ENCODE data around the gene C9orf43. TPM values are rescaled to one million over a fixed set of nuclear protein-coding genes. Genes with fewer than 3 reads are reported as not detected.

Gene C9orf43
- total and polyA plus RNA-seq, 2 experiments from 2014 or later: 0.63 to 1.1 TPM

DNA sequence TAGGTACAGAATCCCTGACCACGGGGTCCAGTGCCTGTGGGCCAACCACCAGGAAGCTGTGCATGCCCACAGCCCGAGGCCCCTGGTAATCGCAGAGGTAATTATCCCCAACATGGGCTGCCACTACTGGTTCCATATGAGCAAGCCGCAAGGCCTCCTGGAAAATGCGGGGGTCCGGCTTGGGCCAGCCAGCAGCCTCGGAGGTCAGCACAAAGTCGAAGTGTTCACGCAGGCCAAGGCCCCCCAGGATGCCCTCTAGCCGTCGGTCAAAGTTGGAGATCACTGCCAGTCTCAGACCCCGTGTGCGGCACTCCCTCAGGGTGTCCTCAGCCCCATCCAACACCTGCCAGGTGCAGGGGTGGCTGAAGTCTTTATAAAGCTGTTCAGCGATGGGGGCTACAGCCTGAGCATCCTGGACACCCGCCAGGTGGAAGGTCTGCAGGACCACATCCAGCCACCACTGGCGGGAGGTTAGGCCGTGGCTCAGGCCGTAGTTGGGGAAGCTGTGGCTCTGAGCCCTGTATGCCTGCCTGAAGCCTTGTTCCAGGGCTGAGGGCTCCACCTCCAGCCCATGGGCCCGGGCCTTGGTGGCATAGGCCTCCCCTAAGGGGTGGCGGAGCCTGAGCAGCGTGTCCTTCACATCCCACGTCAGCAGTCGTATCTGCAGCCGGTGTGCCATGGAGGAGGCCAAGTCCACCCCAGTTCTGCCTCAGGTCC is 36.7 kb upstream of the C9orf43 start (continued):
- TF ChIP-seq EZH2 (IDR thresholded peaks at IDR 0.05; ENCODE audit: low read depth, unreplicated experiment): no peak
- TF ChIP-seq, protein P1, sequence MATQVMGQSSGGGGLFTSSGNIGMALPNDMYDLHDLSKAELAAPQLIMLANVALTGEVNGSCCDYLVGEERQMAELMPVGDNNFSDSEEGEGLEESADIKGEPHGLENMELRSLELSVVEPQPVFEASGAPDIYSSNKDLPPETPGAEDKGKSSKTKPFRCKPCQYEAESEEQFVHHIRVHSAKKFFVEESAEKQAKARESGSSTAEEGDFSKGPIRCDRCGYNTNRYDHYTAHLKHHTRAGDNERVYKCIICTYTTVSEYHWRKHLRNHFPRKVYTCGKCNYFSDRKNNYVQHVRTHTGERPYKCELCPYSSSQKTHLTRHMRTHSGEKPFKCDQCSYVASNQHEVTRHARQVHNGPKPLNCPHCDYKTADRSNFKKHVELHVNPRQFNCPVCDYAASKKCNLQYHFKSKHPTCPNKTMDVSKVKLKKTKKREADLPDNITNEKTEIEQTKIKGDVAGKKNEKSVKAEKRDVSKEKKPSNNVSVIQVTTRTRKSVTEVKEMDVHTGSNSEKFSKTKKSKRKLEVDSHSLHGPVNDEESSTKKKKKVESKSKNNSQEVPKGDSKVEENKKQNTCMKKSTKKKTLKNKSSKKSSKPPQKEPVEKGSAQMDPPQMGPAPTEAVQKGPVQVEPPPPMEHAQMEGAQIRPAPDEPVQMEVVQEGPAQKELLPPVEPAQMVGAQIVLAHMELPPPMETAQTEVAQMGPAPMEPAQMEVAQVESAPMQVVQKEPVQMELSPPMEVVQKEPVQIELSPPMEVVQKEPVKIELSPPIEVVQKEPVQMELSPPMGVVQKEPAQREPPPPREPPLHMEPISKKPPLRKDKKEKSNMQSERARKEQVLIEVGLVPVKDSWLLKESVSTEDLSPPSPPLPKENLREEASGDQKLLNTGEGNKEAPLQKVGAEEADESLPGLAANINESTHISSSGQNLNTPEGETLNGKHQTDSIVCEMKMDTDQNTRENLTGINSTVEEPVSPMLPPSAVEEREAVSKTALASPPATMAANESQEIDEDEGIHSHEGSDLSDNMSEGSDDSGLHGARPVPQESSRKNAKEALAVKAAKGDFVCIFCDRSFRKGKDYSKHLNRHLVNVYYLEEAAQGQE (IDR thresholded peaks at IDR 0.05; ENCODE audit: unreplicated experiment): no peak
- no peak for TF ChIP-seq ZNF331 (CRISPR knock-in tag; IDR thresholded peaks at IDR 0.05; ENCODE audit: low read depth)
- no peak for TF ChIP-seq ZNF114 (CRISPR knock-in tag; IDR thresholded peaks at IDR 0.05)
- TF ChIP-seq NANOG (IDR thresholded peaks at IDR 0.05; ENCODE audit: borderline replicate concordance): no peak

DNA sequence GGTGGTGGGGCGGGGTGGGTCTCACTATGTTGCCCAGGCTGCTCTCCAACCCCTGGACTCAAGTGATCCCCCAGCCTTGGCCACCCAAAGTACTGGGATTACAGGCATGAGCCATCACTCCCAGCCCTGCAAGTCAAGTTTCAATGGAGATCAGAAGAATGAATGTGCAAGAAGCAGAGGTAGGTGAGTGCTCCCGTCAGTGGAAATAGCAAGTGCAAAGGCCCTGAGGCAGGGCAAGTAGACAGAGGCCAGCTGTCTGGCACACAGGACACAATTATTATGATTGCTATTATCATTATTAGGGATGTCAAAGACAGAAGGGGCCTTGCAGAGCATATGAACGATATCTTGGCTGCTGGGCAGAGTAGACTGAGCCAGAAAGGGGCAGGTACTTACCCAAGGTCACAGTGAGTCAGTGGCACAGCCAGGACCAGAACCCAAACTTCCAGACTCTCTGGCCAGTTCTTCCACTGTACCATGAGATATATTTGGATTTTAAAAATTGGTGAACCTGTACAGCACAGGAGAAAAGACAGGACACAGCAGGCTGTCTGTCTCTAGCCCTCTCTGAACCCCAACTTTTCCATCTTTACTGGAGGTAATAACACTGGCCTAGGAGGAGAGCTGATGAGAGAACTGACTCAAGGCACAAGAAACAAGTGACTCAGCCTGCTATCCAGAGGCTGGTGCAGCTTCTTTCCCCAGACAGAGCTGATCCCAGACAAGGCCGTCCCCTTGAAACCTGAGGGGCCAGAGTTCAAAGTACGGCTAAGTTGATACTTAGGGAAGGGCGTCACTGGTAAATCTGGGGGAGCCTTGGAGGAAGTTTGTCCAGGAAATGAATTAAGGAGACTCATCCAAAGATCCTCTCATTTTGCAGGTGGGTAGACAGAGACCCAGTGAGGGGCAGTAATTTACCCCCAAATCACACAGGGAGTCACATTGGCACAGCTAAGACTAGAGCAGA is 35.2 kb upstream of the C9orf43 start:
- Mint-ChIP-seq H3K4me3 (peak overlapping the region; percentile 92), H3K4me1 (peaks cover 9% of the 10 kb centered on the region), H3K9me3 (no peaks in the 10 kb centered on the region), H3K27ac (no peak overlapping the region; the same call in 1 of the 2 replicates), H3K36me3 (ENCODE audit: low read depth) (peaks cover 6% of the 10 kb centered on the region; the same call in 1 of the 3 replicates), H3K27me3 (ENCODE audit: insufficient read depth, low read depth, poor library complexity) (peaks cover 4% of the 10 kb centered on the region)
- peak overlapping the region; percentile 84; the same call in 1 of the 2 replicates for H3K4me2 ChIP-seq
- H3K4me1 ChIP-seq (ENCODE audit: insufficient read depth): no peaks in the 10 kb centered on the region
- H3F3A ChIP-seq (replicated peaks; ENCODE audit: low read depth): no peaks in the 10 kb centered on the region
- no peak overlapping the region for H2AFZ ChIP-seq
- no peaks in the 10 kb centered on the region for H4K20me1 ChIP-seq (replicated peaks; ENCODE audit: insufficient read depth)
- no peaks in the 10 kb centered on the region for H3K9me2 ChIP-seq (ENCODE audit: insufficient read depth)
- peak overlapping the region; percentile 85 for H3K4me3 ChIP-seq
- ATAC-seq: no peak
- DNase-seq (ENCODE audit: low spot score): no peak
- TF ChIP-seq CREB1 (CRISPR knock-in tag; IDR thresholded peaks at IDR 0.05; ENCODE audit: low read depth): no peak
- H3K27ac ChIP-seq (ENCODE audit: low read depth): no peak overlapping the region
- H3K36me3 ChIP-seq (ENCODE audit: insufficient read depth): no peaks in the 10 kb centered on the region
- no peaks in the 10 kb centered on the region for H3K79me2 ChIP-seq (replicated peaks; ENCODE audit: insufficient read depth)
- no peaks in the 10 kb centered on the region for H3K27me3 ChIP-seq (ENCODE audit: insufficient read depth)
